HG03457 (cell line): ENCODE measurements around the gene BCL2.
A peak's percentile ranks its signal among the peaks of the same experiment; 100 is the strongest.
"Not testable (repeated sequence)": the region's sequence is repeated elsewhere in the genome, so short reads cannot be mapped to it uniquely, and the experiment has no call there.

ENCODE experiments used
- ATAC-seq: cut with Tn5 transposase; IDR thresholded peaks from one replicate; pipeline ENCODE4 v1.9.1; 2021; ENCODE audit warnings: moderate number of reproducible peaks; ENCODE audit not compliant: unreplicated experiment

The BCL2 gene

DNA sequence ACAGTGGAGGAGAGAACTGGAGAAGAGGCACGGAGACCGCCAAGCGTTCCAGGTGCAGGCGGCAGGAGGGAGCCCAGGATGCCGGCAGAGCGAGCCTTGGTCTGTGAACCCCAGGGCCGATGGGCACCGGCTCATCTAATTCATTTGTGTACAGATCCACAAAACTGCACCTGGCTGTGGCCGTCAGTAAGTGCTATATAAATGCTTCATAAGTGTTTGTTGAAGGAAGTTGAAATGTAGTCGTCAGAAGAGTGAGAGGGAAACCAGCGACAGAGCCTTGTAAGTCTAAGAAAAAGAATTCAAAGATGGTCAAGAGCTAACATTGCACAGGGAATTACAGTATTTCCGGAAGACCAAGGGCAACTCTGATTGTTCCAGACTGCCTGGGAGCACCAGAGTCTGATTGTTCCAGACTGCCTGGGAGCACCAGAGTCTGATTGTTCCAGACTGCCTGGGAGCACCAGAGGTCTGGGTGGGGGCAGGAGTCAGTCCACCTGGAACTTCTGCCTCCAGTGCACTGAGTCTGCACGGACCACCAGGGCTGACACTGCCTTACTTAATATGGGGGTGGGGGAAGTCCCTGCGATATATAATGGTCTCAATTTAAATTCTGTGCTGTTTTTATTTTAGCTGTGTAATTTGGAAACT, 112.3 kb downstream of the BCL2 start:
- no peak for ATAC-seq

DNA sequence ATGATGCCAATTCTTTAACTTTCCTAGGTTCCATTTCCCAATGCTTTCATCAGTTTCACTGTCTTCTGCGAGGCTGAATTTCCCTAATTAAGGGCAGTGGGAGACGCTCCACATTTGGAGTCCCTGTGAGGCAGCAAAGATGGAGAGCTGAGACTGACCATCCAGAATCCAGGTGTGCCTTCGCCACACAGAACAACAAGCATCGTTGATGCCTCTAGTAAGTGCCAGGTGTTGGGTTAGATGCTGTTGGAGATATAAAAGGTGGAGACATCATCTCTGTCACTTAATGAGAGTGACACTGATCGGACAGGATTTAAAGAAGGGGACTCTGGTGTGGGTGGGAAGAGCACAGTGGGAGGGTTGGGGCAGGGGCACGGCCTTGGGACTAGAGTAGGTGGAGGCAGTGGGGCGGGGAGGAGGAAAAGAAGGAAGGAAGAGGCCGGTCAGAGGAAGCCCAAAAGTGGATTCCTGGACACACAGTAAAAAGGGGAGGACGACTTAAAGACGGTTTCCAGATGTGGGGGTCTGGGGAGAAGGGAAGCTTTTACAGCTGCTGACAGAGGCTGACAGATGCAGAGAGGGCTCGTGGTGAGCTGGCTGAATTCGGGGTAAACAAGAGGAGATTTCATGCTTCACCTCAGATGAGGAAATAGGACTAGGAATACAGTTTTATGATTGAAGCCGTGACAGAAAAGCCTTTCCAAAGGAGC, 113.0 kb downstream of the BCL2 start:
- ATAC-seq, result no peak

DNA sequence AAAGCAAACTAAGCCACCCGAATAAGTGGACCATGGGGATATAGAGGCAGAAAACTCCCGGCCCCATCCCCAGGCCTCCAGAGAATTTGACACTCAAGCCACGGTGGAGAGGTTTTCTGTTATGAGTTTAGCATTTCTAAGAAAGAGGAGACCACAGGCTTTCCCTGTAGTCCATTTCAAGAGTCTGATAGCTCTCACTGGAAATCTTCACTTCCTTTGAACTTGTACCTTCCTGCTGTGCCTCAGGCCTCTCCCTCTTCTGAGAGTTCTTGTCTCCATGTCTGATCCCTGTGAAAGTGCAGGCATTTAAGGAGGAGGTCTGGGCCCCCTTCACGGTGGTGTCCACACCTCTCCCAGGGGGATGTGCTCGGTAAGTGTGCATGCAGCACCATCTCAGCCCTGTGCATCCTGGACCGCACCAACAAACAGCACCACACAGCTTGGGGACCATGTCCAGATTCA, 113.7 kb downstream of the BCL2 start:
- ATAC-seq, result no peak

DNA sequence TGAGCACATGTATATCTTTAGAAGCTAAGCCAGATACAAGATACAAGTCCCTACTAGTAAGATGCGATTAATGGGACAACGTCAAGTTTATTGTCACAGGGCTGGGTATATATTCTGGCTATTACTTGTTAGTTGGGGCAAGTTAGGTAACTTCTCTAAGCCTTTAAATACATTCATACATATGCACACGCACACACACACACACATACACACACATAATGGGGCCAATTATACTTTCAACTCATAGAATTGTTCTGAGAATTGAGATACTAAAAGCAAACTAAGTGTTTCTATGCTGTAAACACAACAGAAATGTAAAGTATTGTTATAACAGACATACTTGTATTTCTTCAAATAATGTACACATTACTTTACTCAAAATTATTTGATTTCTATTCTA, 116.1 kb downstream of the BCL2 start:
- ATAC-seq, result no peak

DNA sequence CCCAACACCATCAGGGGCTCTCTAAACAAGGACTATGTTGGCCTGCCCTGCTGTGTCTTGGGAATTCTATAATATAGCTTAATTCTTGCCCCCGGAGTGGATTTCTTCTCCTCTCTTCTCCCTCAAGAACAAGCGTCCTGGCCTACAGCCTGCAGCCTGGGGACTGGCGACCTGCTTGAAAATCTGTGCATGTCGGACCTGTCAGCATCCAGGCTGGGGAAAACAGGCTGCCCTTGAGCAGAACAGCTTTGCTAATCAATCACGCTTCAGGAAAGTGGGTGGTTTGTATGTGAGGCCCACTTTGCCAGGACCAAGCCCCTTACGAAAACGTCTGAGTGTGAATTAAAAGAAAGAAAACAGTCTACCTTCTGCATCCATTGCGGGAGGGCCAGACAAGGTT, 116.7 kb downstream of the BCL2 start:
- no peak for ATAC-seq

DNA sequence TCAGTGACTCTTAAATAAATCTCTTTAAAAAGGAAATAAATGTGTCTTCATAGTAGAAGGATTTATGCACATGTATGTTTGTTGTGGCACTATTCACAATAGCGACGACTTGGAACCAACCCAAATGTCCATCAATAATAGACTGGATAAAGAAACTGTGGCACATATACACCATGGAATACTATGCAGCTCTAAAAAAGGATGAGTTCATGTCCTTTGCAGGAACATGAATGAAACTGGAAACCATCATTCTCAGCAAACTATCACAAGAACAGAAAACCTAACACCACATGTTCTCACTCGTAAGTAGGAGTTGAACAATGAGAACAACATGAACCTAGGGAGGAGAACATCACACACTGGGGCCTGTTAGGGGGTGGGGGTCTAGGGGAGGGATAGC, 118.1 kb downstream of the BCL2 start:
- not testable (repeated sequence) for ATAC-seq

DNA sequence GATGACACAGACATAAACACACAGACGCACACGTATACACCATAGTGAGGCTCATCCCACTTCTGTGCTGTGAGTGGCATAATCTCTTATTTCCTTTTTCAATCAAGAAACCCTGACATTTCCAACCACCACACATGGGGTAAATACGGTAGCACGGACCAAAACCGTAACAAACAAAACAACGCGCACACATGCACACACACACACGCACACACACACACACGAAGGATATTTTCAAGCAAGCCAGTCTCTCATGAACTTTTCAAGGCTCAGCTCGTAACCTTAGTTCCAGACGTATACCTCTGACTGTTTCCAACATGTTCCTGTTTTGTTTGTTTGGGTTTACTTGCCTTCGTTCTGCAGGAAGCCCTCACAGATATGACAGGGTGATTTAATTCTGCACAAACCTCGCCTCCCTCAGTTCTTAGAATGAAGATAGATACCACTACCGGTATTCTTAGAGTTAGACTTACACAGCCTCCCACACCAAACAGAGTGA, 119.8 kb downstream of the BCL2 start:
- no peak for ATAC-seq

DNA sequence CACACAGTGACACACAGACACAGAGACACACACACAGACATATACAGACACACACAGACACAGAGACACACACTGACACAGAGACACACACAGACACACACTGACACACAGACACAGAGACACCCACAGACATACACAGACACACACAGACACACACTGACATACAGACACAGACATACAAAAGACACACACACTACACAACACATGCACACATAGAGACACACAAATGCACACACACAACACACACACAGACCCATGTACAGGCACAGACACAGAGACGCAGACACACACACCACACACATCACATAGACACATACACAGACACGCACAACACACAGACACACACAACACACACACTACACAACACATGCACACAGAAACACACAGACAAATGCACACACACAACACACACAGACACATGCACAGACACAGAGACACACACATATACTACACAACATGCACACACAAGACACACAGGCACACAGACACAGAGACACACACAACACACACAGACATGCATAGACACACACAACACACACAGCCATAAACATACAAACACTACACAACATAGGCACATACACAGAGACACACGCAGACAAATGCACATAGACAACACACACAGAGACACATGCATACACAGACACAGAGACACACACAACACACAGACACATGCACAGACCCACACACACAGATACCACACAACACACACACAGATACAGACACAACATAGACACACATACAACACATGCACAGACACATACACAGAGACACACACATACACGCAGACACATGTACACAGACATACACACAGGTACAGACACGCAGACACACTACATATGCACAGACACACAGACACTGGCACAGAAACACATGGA, 120.5 kb downstream of the BCL2 start:
- ATAC-seq, result no peak

DNA sequence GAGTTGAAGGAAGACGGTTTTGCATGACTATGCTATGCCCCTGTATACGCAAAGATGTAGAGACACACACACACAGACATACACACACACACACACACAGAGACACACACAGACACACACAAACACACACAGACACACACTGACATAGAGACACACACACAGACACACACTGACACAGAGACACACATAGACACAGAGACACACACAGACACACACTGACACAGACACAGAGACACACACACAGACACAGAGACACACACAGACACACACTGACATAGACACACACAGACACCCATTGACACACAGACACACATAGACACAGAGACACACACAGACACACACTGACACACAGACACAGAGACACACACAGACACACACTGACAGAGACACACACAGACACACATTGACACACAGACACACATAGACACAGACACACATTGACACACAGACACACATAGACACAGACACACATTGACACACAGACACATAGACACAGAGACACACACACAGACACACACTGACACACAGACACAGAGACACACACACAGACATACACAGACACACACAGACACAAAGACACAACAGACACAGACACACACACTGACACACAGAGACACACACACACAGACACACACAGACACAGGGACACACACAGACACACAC, 121.3 kb downstream of the BCL2 start:
- ATAC-seq, result no peak

DNA sequence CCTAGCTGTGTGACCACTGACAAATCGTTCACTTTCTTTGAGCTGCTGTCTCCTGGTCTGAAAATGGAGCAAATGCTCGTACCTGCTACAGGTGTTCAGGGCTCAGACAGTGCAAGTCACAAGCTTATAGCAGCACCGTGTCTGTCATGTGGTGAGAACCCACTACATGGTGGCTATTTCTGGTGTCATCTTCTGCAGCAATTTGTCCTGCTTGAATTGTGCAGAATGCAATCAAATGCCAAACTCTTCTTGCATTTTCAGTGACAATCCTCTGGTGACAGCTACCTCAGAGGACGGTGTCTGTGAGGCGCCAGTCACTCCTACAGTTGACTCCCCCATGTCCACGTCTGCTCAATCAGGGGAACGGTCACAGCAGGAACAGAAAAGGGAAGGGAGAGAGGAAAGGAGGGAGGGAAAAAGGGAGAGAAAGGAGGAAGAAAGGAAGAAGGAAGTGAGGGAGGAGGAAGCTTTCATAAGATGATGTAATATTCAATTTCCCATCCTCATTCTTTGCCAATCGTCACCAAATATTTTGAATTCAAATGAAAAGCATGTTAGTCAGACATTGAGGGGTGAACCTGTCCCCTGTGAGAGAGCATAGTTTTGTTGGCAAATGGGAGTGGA, 122.2 kb downstream of the BCL2 start:
- ATAC-seq, result no peak

DNA sequence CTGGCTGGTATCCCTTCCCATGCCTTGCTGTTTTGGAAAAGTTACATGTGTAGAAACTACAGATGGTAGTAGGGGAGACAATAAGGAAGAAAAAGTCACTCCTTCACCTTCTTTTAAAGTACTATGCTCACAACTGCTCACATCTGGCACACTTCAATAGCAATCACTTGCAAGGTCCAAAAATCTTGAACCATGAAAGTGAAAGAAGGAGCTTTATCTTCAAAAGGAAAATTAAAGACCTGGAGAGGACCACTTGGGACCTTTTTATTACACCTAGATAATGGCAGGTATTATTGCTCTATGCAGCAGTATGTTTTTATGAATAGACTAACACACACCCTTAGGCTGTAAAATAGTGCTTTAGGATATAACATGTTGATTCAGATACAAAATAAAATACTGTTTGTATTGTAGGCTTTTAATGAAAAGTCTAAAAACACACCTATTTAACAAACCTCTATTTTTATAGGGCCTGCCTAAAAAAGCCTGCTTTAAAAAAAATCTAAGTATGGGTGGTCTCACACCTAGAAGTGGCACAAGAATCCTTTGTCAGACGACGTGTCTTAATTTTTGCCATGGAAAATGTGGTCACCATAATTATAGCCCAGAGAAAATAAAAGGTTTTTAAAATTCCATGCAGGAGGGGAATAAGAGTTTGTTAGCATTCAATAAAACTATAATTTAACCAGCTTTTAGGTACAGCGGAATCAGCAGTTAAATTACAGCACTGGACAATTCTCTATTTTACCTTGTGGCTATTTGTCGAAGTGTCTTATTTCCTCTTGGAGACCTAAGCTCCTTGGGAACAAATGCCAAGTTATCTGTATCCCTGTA, 124.0 kb downstream of the BCL2 start:
- no peak for ATAC-seq

DNA sequence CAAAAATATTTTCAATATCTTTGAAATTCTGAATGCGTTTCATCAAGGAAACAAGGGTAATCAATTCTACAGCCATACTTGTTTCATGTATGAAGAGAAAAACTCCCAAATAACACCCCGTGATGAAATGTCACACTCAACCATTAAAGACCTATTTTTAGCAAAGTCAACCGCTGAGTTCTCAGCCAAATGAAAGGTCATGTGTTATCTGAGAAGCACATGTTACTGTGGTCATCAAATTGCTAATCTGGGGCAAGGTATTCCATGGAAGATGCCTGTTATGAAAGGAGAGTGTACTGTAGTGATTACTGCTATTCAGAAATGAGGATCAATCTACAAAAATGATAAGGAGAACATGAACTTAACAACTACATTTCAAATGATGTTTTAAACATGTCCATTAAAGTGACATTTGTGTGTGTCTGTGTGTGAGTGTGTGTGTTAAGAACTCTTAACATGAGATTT, 126.7 kb downstream of the BCL2 start:
- ATAC-seq, result peak; percentile 35

DNA sequence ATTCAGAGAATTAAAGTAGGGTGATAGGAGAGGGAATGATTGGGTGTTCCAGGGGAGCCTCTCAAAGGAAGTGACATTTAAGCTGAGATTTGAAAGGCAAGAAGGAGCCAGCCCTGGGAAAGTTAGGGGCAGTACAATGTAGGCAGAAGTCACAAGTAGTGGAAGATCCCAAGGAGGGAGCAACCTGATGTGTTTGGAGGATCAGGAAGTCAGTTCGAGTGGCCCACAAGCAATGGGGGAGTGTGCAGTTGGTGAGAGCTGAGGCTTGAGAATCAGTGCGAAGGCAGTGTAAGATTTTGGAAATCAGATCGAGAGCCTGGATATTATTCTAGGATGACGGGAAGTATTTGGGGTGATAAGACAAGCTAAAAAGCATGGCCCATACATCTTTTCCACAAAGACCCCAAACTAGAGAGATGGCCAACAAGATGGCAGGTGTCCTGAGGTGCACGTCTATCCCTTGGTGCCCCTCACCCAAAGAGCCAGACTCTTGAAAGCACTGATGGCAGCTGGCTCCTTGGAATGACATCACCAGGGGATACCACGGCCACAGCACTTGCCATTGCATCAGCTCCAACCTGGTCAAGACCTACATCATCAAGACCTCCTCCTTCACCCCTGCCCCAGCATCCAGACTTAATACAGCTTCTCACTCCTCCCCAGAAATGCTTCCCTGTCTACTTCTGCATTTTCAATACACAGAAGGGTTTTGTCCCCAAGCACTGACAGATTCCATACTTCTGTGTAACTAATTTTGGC, 127.3 kb downstream of the BCL2 start:
- ATAC-seq, result peak; percentile 27

DNA sequence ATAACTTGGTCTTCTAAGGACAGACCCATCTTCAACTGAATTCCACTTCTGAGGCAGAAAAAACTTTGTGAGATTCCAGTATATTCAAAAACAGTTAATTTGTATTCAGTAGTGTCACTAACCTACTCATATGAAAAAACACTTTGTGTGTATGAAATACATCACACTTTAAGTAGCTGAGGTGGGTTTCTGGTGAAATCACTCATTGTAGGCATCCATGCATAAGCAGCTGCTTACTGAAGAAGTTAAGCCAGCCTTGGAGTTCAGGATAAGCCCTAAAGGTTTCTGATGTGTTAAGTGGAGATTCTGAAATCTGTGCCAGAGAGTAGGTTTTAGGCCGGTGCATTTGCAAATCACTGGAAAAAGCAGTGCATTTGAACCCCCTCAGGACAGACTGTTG, 128.2 kb downstream of the BCL2 start:
- no peak for ATAC-seq

DNA sequence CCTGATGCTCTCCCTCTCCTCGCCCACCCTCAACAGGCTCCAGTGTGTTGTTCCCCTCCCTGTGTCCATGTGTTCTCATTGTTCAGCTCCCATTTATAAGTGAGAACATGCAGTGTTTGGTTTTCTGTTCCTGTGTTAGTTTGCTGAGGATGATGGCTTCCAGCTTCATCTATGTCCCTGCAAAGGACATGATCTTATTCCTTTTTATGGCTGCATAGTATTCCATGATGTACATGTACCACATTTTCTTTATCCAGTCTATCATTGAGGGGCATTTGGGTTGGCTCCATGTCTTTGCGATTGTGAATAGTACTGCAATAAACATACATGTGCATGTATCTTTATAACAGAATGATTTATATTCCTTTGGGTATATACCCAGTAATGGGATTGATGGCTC, 128.7 kb downstream of the BCL2 start:
- ATAC-seq, result not testable (repeated sequence)

DNA sequence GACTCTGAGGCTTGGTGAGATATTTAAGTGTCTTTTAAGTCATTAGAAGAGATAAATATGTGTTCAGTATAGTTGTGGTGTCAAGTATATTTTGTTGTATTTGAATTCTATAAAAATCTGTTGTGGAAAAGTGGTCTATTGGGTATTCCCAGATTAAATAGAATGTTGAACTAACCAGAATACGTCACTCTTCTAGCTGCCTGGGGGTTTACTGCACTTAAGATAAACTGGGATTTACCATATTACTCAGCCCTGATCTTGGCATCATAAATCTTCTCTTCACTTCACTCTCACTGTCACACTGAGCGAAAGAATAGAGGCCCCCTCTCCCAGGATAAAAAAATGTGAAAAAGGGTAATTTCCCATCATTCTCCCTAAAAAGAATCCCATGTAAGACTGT, 129.8 kb downstream of the BCL2 start:
- no peak for ATAC-seq

DNA sequence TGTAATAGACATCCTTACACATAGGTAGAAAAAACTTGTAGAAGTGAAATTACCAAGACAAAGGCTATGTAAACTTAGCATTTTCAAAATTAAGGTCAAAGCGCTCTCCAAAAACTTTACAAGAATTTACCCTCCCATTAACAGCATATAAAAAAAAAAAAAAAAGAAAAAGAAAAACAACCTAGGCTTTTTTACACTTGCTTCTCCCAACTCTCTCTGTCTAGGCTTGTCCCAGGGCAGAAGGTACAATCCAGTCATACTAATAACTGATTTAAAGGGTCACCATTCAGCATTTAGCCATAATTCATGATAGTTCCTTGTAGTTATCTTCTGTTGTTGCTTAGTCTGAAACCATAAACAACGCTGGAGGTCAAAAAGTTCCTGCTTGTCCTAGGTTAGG, 130.5 kb downstream of the BCL2 start:
- no peak for ATAC-seq

DNA sequence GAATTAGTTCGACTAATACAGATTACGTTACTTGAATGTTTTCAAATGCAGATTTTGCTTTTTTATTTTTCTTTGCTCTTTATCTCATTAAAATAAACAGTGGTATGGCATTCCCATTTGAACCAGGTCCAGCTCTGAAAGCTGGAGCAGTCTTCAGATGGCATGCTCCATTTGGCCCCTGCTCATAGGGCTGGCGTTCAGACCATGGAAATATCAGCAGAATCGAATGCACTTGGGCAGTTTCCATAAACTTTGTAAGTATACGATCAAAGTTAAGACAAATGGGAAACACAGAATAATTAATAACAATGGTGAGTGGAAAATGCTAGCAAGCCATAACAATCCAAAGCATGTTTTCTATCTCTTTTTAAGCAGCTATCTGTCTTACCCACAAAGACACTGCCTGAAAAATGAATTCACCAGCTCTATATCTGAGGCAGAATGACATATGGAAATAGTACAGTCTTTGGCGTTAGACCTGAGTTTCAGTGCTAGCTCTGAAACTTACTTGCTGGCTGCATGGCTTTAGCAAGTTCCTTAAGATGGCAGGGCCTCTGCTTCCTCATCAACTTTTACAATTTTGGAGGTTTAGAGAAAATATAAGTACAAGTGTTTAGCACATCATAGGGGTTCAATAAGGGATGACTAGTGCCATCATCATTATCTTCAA, 131.6 kb downstream of the BCL2 start:
- no peak for ATAC-seq
